HG03108 (cell line): ENCODE measurements around the gene SYS1.
A peak's percentile ranks its signal among the peaks of the same experiment; 100 is the strongest.

Source experiments
- ATAC-seq: cut with Tn5 transposase; IDR thresholded peaks from one replicate; pipeline ENCODE4 v1.9.1; 2021; ENCODE audit warnings: moderate library complexity; ENCODE audit not compliant: unreplicated experiment

Gene SYS1

GRCh38 chr20:45362804-45363610 lies at the start of gene SYS1:
SYS1 (plus strand) TSS chr20:45363156; CDS start chr20:45363532, 376 bp downstream.
- peak; percentile 72 for ATAC-seq

- no peak for ATAC-seq
These were observed 49.0 kb upstream of the SYS1 start for GRCh38 chr20:45313943-45314342.

GRCh38 chr20:45315672-45316071 lies 47.3 kb upstream of the SYS1 start:
- no peak for ATAC-seq

GRCh38 chr20:45316150-45317080 lies 46.5 kb upstream of the SYS1 start:
- ATAC-seq, result no peak

GRCh38 chr20:45317826-45318225 lies 45.1 kb upstream of the SYS1 start:
- no peak for ATAC-seq

GRCh38 chr20:45318386-45318939 lies 44.5 kb upstream of the SYS1 start:
- ATAC-seq, result no peak

- no peak for ATAC-seq
These were observed 44.0 kb upstream of the SYS1 start for GRCh38 chr20:45318948-45319347.

- ATAC-seq, result no peak
These were observed 41.9 kb upstream of the SYS1 start for GRCh38 chr20:45320948-45321595.

- ATAC-seq, result no peak
These were observed 40.0 kb upstream of the SYS1 start for GRCh38 chr20:45322952-45323383.

GRCh38 chr20:45323731-45324130 lies 39.2 kb upstream of the SYS1 start:
- no peak for ATAC-seq

- no peak for ATAC-seq
These were observed 37.6 kb upstream of the SYS1 start for GRCh38 chr20:45325371-45325770.

GRCh38 chr20:45328451-45328850 lies 34.5 kb upstream of the SYS1 start:
- ATAC-seq, result no peak

GRCh38 chr20:45329497-45330319 lies 33.2 kb upstream of the SYS1 start:
- ATAC-seq, result no peak

GRCh38 chr20:45330476-45330875 lies 32.5 kb upstream of the SYS1 start:
- ATAC-seq, result no peak

- no peak for ATAC-seq
These were observed 26.2 kb upstream of the SYS1 start for GRCh38 chr20:45336530-45337366.

GRCh38 chr20:45337367-45338120 lies 25.4 kb upstream of the SYS1 start:
- no peak for ATAC-seq

GRCh38 chr20:45338121-45339030 lies 24.6 kb upstream of the SYS1 start:
- no peak for ATAC-seq
